Measurements from ENCODE around the gene PDHA1. TPM values are rescaled to one million over a fixed set of nuclear protein-coding genes. Genes with fewer than 3 reads are reported as not detected.
A peak's percentile ranks its signal among the peaks of the same experiment; 100 is the strongest.

Gene PDHA1
- total RNA-seq, 1 donor from 2014 or later: 114 TPM

DNA sequence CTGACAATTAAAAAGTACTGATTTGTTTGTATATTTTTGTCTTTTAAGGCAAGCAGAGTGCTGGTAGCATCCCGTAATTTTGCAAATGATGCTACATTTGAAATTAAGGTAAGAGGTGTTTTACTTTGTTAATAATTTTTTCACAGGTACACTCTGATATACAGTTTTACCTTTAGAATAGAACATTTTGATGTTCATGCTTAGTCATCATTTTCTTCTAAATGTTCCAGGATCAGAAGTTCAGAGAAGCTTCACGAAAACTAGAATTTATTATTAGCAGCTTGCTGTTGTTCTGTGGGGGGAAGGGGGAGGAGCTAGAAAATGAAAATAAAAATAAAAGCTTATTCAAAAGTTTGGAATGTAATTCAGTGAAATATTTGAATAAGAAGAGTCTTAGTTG lies 5.5 kb downstream of the PDHA1 start:
- peaks cover 5% of the 10 kb centered on the region for H3K4me1 ChIP-seq
- H3K27ac ChIP-seq: no peak overlapping the region
- intact Hi-C loops (cut with DNase I): no loop called here
- DNase-seq (no peak), ATAC-seq (no peak)
- no peaks in the 10 kb centered on the region for H3K27me3 ChIP-seq
- H3K9me3 ChIP-seq: no peaks in the 10 kb centered on the region
- H3K4me3 ChIP-seq: no peak overlapping the region
- TF ChIP-seq, protein P1, sequence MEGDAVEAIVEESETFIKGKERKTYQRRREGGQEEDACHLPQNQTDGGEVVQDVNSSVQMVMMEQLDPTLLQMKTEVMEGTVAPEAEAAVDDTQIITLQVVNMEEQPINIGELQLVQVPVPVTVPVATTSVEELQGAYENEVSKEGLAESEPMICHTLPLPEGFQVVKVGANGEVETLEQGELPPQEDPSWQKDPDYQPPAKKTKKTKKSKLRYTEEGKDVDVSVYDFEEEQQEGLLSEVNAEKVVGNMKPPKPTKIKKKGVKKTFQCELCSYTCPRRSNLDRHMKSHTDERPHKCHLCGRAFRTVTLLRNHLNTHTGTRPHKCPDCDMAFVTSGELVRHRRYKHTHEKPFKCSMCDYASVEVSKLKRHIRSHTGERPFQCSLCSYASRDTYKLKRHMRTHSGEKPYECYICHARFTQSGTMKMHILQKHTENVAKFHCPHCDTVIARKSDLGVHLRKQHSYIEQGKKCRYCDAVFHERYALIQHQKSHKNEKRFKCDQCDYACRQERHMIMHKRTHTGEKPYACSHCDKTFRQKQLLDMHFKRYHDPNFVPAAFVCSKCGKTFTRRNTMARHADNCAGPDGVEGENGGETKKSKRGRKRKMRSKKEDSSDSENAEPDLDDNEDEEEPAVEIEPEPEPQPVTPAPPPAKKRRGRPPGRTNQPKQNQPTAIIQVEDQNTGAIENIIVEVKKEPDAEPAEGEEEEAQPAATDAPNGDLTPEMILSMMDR (IDR thresholded peaks at IDR 0.05): no peak
- H3K36me3 ChIP-seq: peaks cover 33% of the 10 kb centered on the region

DNA sequence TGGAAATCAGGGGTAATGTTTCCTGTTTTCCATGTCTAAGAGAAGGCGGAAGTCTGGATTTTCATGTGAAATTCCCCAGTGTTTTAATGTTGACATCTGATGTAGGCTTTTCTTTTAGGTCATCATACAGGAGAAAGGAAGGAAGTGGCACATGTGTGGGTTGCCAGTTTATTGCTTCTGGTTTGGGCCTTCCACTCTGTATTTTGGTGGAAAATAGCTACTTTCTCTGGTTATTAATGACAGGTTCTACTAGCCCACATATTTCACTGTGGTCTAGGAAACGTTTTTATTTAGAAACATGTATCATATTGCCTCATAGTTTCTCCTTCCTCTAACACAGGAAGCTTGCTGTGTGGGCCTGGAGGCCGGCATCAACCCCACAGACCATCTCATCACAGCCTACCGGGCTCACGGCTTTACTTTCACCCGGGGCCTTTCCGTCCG lies 7.2 kb downstream of the PDHA1 start:
- DNase-seq (no peak), ATAC-seq (peak; percentile 36)
- no peaks in the 10 kb centered on the region for H3K9me3 ChIP-seq
- no peaks in the 10 kb centered on the region for H3K27me3 ChIP-seq
- no peak overlapping the region for H3K4me3 ChIP-seq
- intact Hi-C loops (cut with DNase I): no loop called here
- peaks cover 41% of the 10 kb centered on the region for H3K36me3 ChIP-seq
- TF ChIP-seq, protein P1 (IDR thresholded peaks at IDR 0.05): no peak
- H3K27ac ChIP-seq: no peak overlapping the region
- H3K4me1 ChIP-seq: no peaks in the 10 kb centered on the region

DNA sequence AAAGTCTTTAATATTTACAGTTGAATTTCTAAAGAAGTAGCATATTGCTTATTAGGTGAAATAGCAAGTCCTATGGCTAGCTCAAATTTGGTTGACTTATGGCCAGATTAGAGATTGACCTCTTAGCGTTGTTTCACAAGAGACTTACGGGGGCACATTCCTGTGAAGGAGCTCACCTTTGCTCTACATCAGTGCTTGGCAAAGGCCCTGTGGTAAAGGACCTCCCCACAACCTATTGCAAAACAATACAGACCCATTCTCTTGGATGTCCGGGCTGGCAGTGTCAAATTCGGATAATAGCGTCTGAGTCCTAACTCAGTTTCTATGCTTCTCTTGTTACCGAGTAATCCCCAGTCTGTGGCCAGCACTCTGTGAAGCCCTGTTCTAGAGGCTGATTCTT lies 10.9 kb downstream of the PDHA1 start:
- peaks cover 77% of the 10 kb centered on the region for H3K36me3 ChIP-seq
- no peaks in the 10 kb centered on the region for H3K9me3 ChIP-seq
- H3K27me3 ChIP-seq: no peaks in the 10 kb centered on the region
- H3K4me1 ChIP-seq: no peaks in the 10 kb centered on the region
- no peak for ATAC-seq
- intact Hi-C loops (cut with DNase I): no loop called here
- no peak for DNase-seq
- no peak overlapping the region for H3K27ac ChIP-seq
- TF ChIP-seq, protein P1 (IDR thresholded peaks at IDR 0.05): no peak
- H3K4me3 ChIP-seq: no peak overlapping the region

DNA sequence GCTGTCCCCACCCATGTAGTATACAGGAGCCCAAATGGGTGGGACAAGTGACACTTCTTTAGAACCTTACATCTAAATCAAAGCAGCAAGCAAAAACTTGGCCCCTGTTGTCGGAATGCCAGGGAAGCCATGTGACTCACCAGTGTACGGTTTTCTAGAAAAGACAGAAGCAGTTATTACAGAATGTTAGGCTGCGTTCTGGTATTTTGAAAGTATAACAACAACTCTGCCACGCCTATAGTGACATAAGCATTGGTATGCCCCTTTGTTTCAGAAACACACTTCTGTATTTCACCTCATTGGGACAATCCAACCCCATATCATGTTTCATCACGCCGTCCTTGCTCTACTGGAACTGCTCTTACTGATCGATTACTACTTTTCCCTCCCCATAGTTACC lies 14.8 kb downstream of the PDHA1 start:
- H3K4me3 ChIP-seq: no peak overlapping the region
- DNase-seq (no peak), ATAC-seq (no peak)
- H3K27me3 ChIP-seq: no peaks in the 10 kb centered on the region
- H3K27ac ChIP-seq: no peak overlapping the region
- no peaks in the 10 kb centered on the region for H3K9me3 ChIP-seq
- H3K4me1 ChIP-seq: no peaks in the 10 kb centered on the region
- intact Hi-C loops (cut with DNase I): no loop called here
- TF ChIP-seq, protein P1 (IDR thresholded peaks at IDR 0.05): no peak
- H3K36me3 ChIP-seq: peaks cover 65% of the 10 kb centered on the region

DNA sequence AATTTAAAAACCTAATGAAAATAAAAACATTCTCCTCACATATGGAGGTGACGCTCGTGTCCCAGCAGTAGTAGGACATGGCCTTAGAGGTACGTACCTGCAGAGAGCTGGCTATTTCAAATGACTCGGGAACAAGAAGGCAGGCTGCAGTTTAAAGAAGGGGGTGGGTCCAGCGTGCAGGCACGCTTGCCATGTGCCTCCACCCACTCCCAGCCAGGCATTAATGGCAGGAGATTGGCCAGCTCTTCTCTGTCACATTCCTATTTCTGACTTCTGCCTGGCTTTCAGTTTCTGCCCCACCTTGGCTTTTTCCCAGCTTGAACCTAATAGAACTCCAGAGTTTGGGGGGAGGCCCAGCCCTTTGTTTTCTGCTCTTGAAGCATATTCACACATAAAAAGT lies 17.2 kb downstream of the PDHA1 start:
- intact Hi-C loops (cut with DNase I): no loop called here
- H3K4me3 ChIP-seq: no peak overlapping the region
- no peak for DNase-seq
- no peaks in the 10 kb centered on the region for H3K4me1 ChIP-seq
- TF ChIP-seq, protein P1 (IDR thresholded peaks at IDR 0.05): no peak
- H3K27me3 ChIP-seq: no peaks in the 10 kb centered on the region
- no peak for ATAC-seq
- no peaks in the 10 kb centered on the region for H3K9me3 ChIP-seq
- H3K27ac ChIP-seq: no peak overlapping the region
- H3K36me3 ChIP-seq: peaks cover 51% of the 10 kb centered on the region

DNA sequence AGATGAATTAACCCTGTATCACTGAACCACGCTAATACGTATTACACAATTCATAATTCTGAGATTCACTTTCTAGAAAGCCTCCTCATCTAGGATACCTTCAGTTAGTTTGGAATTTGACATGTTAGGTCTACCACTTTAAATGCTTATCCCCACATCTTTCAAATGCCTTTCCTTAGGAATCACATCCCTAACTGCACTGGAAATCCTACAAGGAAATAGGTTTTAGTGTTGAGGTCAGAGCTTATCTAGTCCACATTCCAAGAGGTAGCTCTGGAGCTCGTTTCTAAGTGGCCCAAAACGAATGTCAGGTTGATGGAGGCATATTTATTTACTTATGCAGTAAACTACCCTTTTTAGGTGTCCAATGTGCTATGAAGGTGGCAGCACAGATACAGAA lies 18.0 kb downstream of the PDHA1 start:
- no peak overlapping the region for H3K4me3 ChIP-seq
- no peak for DNase-seq
- no peaks in the 10 kb centered on the region for H3K4me1 ChIP-seq
- peaks cover 43% of the 10 kb centered on the region for H3K36me3 ChIP-seq
- no peak for ATAC-seq
- H3K27me3 ChIP-seq: no peaks in the 10 kb centered on the region
- no peak overlapping the region for H3K27ac ChIP-seq
- TF ChIP-seq, protein P1 (IDR thresholded peaks at IDR 0.05): no peak
- no peaks in the 10 kb centered on the region for H3K9me3 ChIP-seq
- intact Hi-C loops (cut with DNase I): no loop called here

Data from upper lobe of right lung (tissue), 1 donor.